ENCODE data around the gene ARHGAP26. TPM values are rescaled to one million over a fixed set of nuclear protein-coding genes. Genes with fewer than 3 reads are reported as not detected.

ARHGAP26 gene
- total and polyA plus RNA-seq, 2 donors (not counting 3 experiments of a cell fraction or from before 2014, with no cell fraction given): 3.1 to 16.2 TPM

DNA sequence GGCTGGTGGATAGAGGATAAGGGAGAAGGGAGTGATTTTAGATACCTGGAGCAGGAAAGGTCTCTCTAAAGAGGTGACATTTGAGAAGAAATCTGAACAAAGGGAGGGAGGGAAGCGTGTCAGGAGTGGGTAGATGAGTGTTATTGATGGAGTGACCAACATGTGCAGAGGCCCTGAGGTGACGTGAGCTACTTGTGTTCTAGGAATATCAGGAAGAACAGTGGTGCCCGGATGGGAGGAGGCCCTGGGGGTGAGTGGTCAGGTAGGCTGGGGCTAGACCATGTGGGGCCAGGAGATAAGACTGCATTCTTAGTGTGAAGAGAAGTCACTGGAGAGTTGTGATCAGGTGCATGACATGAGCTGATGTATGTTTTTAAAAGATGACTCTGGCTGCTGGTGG is 256.2 kb downstream of the ARHGAP26 start:
- dilution Hi-C loops (cut with MboI; ENCODE audit: extremely low pct_ligation_motif_present, low sequenced_read_pairs) (no loop called here), intact Hi-C loops (cut with micrococcal nuclease) (no loop called here)
- Histone ChIP-seq H3K9me3 (replicated peaks; ENCODE audit: control insufficient read depth, insufficient read depth, low read length) (no peaks in the 10 kb centered on the region), H3K27ac (ENCODE audit: insufficient read depth, low read depth, low read length) (no peak overlapping the region), H3K4me2 (ENCODE audit: insufficient read depth, low read length) (no peak overlapping the region), H3K4me3 (replicated peaks in 1 of 3; ENCODE audit: insufficient read depth in 1 of 3, low read depth in 1 of 3, low read length in 3 of 3) (no peak overlapping the region), H2AFZ (ENCODE audit: low read depth, low read length) (no peak overlapping the region), H3K9ac (replicated peaks; ENCODE audit: extremely low read depth, insufficient read depth, low read length) (no peak overlapping the region), H4K20me1 (replicated peaks; ENCODE audit: control insufficient read depth, extremely low read depth, insufficient read depth, low read length) (no peaks in the 10 kb centered on the region), H3K27me3 (ENCODE audit: control insufficient read depth in 2 of 2, insufficient read depth in 2 of 2, low read length in 2 of 2) (no peaks in the 10 kb centered on the region), H3K36me3 (ENCODE audit: control insufficient read depth in 2 of 2, extremely low read depth in 1 of 2, insufficient read depth in 2 of 2, low read length in 2 of 2) (no peaks in the 10 kb centered on the region), H3K4me1 (ENCODE audit: control insufficient read depth, extremely low read depth, insufficient read depth, low read length) (peaks cover 5% of the 10 kb centered on the region), H3K79me2 (ENCODE audit: control insufficient read depth, insufficient read depth, low read length) (no peaks in the 10 kb centered on the region), H3K9me1 (replicated peaks; ENCODE audit: control insufficient read depth, extremely low read depth, insufficient read depth, low read length) (no peaks in the 10 kb centered on the region)
- BruUV-seq (replicated peaks): no TSS peak
- DNase-seq (ENCODE audit: low read depth, low spot score) (no peak), FAIRE-seq (no peak)
- no peak for TF ChIP-seq GATA2 (IDR thresholded peaks at IDR 0.05; ENCODE audit: insufficient read depth, insufficient read length, low read depth, low read length)
- POLR2A ChIA-PET: no interaction called here
- CTCF ChIA-PET: no interaction called here

DNA sequence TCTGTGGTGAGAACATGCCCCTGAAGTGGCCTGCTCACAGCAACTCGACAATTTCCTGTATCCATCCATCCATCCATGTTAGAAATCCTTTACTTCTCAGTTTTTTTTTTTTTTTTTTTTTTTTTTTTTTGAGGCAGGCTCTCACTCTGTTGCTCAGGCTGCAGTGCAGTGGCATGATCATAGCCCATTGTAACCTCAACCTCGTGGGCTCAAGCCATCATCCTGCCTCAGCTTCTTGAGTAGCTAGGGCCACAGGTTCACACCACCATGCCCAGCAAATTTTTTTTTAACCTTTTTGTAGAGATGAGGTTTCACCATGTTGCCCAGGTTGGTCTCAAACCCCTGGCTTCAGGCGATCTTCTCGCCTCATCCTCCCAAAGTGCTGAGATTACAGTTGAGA is 259.1 kb downstream of the ARHGAP26 start:
- Histone ChIP-seq H3K4me1 (ENCODE audit: control insufficient read depth, extremely low read depth, insufficient read depth, low read length) (peaks cover 9% of the 10 kb centered on the region), H3K9me1 (replicated peaks; ENCODE audit: control insufficient read depth, extremely low read depth, insufficient read depth, low read length) (no peaks in the 10 kb centered on the region), H3K36me3 (ENCODE audit: control insufficient read depth in 2 of 2, extremely low read depth in 1 of 2, insufficient read depth in 2 of 2, low read length in 2 of 2) (no peaks in the 10 kb centered on the region), H3K4me3 (replicated peaks in 1 of 3; ENCODE audit: insufficient read depth in 1 of 3, low read depth in 1 of 3, low read length in 3 of 3) (no peak overlapping the region), H3K79me2 (ENCODE audit: control insufficient read depth, insufficient read depth, low read length) (no peaks in the 10 kb centered on the region), H2AFZ (ENCODE audit: low read depth, low read length) (no peak overlapping the region), H3K4me2 (ENCODE audit: insufficient read depth, low read length) (no peak overlapping the region), H3K9me3 (replicated peaks; ENCODE audit: control insufficient read depth, insufficient read depth, low read length) (no peaks in the 10 kb centered on the region), H4K20me1 (replicated peaks; ENCODE audit: control insufficient read depth, extremely low read depth, insufficient read depth, low read length) (no peaks in the 10 kb centered on the region), H3K27ac (ENCODE audit: insufficient read depth, low read depth, low read length) (no peak overlapping the region), H3K9ac (replicated peaks; ENCODE audit: extremely low read depth, insufficient read depth, low read length) (no peak overlapping the region), H3K27me3 (ENCODE audit: control insufficient read depth in 2 of 2, insufficient read depth in 2 of 2, low read length in 2 of 2) (no peaks in the 10 kb centered on the region)
- no TSS peak for BruUV-seq (replicated peaks)
- ChIA-PET POLR2A (no interaction called here), CTCF (interaction anchor here (1.1 kb wide), 1 partner anchor 375 kb away, joined by 3 read pairs; the partner anchor contains the start of gene NR3C1)
- FAIRE-seq (no peak), DNase-seq (ENCODE audit: low read depth, low spot score) (no peak)
- dilution Hi-C loops (cut with MboI; ENCODE audit: extremely low pct_ligation_motif_present, low sequenced_read_pairs): no loop called here
- TF ChIP-seq POLR2A (IDR thresholded peaks at IDR 0.05; ENCODE audit: low read depth, low read length) (no peak), POLR2AphosphoS5 (IDR thresholded peaks at IDR 0.05; ENCODE audit: insufficient read depth, low read depth, low read length) (no peak), JUN (IDR thresholded peaks at IDR 0.05; ENCODE audit: borderline replicate concordance, insufficient read depth, insufficient read length, low read depth) (no peak), MYC (IDR thresholded peaks at IDR 0.05; ENCODE audit: low read depth, low read length) (no peak), EZH2 (IDR thresholded peaks at IDR 0.05; ENCODE audit: borderline replicate concordance, low read depth, low read length, severe bottlenecking) (no peak), FOS (IDR thresholded peaks at IDR 0.05; ENCODE audit: borderline replicate concordance, insufficient read depth, low read length) (no peak)
- TF ChIP-seq, protein P1, sequence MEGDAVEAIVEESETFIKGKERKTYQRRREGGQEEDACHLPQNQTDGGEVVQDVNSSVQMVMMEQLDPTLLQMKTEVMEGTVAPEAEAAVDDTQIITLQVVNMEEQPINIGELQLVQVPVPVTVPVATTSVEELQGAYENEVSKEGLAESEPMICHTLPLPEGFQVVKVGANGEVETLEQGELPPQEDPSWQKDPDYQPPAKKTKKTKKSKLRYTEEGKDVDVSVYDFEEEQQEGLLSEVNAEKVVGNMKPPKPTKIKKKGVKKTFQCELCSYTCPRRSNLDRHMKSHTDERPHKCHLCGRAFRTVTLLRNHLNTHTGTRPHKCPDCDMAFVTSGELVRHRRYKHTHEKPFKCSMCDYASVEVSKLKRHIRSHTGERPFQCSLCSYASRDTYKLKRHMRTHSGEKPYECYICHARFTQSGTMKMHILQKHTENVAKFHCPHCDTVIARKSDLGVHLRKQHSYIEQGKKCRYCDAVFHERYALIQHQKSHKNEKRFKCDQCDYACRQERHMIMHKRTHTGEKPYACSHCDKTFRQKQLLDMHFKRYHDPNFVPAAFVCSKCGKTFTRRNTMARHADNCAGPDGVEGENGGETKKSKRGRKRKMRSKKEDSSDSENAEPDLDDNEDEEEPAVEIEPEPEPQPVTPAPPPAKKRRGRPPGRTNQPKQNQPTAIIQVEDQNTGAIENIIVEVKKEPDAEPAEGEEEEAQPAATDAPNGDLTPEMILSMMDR (IDR thresholded peaks at IDR 0.05; ENCODE audit: extremely low read depth in 1 of 2, insufficient read depth in 1 of 2, low read depth in 1 of 2, low read length in 2 of 2): no peak
- intact Hi-C loops (cut with micrococcal nuclease): no loop called here
